SKM-1 (cell line): ENCODE data around the gene SEC11A.

Experiments
- DNase-seq: peaks from one replicate; lab custom pipeline; 2025; ENCODE audit not compliant: unreplicated experiment; lab: John Stamatoyannopoulos, UW

The SEC11A gene

DNA sequence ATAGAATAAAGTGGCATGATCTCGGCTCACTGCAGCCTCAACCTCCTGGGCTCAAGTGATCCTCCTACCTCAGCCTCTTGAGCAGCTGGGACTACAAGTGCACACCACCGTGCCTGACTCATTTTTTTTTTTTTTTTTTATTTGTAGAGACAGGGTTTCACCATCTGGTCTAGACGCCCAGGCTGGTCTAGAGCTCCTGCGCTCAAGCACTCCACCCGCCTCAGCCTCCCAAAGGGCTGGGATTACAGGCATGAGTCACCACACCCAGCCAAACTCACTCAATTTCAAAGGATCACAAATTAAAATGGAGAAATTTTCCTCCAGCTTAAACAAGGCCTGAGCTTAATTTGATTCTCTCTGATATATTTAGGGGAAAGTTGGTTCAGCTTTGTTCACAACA, 30.6 kb downstream of the SEC11A start:
- DNase-seq: no peak

DNA sequence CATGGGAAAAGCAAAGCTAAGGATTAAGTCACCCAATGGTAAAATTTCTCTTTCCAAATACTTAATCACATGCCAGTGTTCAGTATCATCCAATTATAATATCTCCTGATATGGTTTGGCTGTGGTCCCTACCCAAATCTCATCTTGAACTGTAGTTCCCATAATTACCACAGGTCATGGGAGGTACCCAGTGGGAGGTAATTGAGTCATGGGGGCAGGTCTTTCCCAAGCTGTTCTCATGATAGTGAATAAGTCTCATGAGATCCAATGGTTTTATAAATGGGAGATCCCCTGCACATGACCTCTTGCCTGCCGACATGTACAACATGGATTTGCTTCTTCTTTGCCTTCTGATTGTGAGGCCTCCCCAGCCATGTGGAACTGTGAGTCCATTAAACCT, 31.8 kb downstream of the SEC11A start:
- no peak for DNase-seq

DNA sequence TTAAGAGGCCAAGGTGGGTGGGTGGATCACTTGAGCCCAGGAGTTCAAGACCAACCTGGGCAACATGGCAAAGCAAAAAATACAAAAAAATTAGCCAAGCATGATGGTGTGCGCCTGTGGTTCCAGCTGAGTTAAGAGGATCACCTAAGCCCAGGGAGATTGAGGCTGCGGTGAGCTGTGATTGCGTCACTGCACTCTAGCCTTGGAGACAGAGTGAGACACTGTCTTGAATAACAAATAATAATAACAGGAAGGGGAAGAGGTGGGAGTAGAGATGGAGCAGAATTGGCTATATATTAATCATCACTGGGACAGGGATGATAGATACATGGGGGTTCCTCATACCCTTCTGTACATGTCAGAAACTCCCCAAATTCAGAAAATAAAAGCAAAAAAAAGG, 34.1 kb downstream of the SEC11A start:
- no peak for DNase-seq

DNA sequence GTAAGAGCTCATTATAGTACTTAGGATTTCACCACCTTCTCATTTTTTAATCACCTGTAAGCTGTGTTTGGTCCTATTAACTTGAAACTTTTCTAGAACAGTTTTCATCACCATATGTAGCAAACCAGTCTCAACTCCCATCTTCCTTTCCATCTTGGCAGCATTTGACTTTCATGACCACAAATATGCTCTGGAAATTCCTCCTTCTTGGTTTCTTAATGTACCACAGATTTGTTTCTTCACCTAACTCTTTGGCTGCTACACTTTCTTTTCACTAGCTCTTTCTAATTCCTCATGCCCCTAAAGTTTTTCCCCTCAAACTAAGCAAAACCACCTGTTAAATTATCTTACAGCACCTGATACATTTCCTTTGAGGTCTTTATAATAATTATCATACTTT, 44.7 kb downstream of the SEC11A start:
- DNase-seq: no peak

DNA sequence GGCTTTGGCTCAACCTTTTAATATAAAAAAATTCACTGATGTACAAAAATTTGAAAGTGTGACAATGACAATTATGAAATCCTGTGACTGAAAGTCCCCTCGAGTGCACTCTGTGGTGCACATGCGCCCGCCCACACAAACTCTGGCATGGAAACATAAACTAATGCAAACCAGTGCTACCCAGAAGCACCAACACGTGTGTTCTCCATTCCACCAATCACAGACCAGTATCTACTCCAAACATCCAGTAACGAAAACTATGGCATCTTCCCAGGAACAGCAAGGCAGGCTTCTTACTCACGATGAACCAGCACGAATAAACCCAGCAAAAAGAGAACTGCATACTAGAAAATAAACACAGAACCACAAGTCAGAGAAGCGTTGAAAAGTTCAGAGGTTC, 46.2 kb downstream of the SEC11A start:
- DNase-seq: no peak

DNA sequence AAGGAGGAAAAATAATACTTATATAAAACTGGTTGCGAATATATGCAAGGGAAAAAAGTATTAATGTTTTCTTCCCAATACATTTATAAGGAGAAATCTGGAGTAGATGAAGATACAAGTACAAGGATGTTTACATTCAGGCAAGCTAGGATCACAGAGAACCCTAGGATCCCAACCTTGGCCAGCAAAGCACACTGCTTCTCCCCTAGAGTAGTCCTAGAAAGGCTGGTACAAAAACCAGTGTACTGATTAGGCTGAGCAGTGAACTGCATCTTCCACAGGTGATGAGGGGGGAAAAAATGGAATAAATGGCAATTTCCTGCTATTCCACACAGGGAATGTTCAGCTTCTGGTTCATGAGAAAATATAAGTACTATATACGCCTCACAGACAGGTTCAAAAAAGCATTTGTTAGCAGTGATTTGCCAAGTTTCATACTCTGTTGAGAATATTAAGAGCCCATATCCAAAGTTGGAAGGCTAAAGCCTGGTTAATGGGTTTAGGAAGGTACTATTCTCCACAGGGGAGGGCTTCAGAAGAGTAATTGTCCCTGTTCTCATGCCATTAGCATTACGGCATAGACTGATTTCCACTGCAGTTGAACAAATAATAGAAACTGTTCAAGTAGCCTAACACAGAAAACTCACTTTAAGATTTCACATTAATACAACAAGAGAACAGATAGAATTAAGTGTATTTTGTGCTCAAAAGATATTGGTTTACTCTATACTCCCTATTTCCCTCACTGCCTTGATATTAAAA, 47.5 kb downstream of the SEC11A start:
- DNase-seq: no peak

DNA sequence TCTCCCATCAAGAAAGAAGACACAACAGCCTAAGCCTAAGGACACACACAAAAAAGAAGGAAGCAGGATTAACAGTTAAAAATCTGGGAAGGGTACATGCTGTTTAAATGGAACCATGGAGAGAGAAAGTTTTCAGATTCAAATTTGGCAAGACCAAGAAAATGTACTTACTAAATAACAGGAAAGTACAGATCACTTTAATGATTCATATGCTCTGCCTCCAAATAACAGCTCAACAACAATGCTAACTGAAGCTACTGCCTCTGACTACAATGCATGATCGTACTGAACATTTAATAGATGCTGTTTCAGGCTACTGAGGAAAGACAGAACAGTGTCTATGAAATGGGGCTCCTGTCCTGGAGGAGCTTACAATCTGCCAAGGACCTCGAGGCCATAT, 49.6 kb downstream of the SEC11A start:
- no peak for DNase-seq

DNA sequence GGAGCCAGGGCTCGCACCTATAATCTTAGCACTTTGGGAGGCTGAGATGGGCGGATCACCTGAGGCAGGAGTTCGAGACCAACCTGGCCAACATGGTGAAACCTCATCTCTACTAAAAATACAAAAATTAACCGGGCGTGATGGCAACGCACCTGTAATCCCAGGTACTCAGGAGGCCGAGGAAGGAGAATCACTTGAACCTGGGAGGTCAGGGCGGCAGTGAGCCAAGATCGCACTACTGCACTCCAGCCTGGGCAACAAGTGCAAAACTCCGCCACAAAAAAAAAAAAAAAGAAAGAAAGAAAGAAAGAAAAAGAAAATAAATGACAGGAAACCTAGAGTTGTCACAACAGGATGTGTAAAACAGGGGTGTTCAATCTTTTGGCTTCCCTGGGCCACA, 54.9 kb downstream of the SEC11A start:
- no peak for DNase-seq

DNA sequence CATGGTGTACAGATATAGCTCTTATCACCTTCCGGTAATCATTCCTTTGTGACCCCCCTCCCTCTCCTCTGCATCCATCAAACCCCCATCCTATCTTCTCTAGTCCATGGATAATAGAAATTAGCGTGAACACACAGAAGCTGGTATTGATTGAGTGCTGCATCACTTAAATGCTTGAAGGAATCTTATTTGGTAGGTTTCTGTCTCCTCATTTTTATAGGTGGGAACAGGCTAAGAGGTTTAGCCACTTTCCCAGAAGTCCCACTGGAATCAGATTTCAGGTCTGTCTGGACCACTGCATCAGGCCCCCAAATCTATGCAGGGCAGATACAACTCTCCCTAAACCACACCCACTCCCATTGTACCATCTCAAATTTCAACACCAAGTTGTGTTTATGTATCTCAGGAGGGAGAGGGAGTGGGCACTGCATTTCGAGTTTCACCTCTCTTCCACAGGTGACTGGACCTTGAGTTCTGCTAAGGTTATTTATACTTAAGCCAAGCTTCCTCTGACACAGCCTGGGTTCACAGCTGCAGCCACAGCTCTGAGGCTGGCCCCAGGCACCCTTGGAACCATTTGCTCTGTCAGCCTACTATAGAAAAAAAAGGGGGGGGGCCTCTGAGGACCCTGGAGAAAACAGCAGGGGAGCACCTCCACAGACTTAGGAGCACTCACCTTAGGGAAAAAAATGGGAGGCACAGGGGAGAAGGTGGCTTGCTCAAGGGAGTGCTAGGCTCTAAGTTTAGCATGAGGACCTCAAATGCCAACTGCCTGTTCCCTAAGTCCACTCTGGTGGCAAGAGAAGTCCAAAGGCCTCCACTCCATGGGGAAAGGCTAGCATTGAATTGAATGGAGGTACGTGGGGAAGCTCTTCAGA, 55.8 kb downstream of the SEC11A start:
- DNase-seq: no peak

DNA sequence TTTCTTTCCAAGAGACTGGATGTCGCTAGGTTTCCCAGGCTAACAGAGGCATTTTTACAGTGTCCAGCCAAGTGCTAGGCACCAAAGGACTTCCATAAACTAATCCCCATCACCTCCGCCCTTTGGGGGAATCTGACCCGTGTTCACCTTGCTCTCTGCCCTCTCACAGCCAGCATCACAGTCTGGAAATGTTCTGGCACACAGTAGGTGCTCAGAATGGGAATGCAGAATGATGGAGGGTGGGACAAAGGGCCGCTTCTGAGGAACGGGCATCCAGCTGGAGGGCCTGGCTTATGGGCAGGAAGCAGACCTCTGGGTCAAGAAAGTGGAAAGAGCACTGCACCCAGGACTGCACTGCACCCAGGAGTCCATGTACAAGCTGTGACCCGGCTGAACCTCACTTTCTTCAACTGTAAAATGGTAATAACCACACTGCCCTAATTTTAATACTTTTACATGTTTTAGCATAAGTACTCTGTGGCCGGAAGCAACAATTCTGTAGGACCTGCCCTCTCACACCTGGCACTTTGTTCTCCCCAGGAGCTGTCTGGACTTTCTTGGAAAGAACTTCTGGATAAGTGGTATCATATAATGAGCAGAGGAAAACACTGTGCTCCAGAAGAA, 57.0 kb downstream of the SEC11A start:
- DNase-seq: no peak

DNA sequence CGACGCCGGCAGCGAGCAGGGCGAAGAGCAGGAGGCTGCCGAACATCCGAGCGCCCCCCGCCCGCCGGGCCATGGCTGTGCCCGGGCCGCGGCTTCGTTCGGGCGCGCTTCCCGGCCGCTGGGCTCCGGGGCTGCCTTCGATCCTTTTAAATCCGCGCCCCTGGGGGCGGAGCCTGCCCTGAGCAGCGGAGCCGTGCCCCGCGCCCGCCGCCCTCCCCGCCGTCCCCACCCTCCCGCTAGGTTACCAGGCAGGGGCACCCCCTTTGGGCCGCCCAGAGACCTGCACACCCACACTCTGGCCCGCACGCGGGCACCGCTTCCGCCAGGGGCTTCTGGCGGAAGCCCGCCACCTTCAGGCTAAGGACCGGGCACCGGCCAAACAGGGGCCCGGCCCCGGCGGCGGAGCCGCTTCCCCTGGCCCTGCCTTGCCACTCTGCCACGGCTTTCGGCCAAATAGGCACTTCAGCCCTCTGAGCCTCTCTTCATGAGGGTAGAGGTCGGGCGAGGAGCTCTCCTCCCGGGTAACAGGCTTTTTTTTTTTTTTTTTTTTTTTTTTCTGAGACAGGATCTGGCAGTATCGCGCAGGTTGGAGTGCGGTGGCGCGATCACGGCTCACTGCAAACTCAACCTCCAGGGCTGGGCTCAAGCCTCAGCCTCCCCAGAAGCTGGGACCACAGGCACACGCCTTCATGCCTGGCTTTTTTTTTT, 57.7 kb downstream of the SEC11A start, which contains the start of gene NMB:
Gene NMB (minus strand): TSS at position 120 of the 708 bp plus-strand sequence. CDS start 47 bp downstream, at position 73.
- DNase-seq: peak; percentile 71

DNA sequence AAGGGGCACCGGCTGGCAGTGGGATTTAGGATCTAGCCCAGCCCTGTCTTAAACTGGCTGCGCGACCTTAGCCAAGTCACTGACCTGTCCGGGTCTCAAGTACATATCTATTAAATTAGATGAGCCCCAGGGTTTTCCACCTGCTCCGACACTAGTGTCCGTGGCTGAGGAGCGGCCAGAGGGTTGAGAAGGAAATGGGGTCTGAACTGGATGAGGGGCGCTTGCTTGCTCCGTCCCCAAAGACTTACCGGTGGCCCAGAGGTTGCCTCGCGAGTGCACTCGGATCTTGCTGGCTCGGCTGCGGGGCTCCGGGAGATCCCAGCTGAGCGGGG, 58.2 kb downstream of the SEC11A start:
- no peak for DNase-seq

DNA sequence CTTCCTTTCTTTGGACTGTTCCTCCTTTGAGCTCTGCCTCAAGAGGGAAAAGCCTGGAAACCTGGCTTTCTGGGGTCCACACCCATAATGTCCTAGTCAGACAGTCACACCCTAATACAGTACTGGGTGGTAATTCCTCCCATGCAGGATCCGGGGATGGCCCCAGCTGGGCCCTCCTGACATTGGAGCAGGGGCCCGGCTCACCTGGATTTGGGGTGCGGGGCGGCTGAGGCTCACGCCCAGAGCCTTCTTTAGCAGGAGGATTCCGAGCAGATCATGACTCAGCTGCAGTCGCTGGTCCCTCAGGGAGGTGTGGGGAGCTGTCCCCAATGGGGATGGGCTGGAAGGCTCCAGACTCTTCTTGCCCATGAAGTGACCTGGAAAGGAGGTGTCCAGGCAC, 59.0 kb downstream of the SEC11A start:
- no peak for DNase-seq

DNA sequence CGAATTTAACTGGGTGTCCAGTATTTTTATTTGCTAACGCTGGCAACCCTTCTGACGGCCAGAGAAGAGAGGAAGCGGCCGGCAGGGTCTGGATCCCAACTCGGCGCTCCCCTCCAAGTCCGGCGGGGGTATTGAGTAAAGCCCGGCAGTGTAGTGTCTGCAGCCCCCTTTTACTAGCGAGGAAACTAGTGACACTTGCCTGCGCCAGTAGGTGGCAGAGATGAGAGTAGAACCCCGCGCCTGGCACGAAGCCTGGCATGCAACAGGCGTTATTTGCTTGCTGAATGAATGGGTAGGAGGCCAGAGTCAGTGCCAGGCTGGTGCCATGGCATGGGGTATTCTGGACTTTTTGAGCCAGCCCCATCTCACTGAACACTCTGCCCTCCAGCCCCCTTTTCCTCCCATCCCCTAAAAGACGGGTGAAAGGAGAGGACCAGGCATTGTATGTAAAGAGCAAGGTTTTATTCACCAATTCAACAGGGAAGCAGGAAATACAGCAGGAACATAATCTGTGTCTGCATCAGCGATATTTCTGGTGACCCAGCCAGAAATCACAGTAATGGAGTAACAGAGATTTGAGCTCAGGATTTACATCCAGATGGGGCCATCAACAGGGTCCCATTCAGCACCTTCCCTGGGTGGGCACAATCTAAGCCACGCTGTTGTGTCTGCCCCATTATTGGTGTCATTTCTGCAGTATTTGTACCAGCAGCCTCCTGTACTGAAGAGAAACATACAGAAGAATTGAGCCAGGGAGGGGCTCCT, 61.1 kb downstream of the SEC11A start:
- DNase-seq: peak; percentile 34

DNA sequence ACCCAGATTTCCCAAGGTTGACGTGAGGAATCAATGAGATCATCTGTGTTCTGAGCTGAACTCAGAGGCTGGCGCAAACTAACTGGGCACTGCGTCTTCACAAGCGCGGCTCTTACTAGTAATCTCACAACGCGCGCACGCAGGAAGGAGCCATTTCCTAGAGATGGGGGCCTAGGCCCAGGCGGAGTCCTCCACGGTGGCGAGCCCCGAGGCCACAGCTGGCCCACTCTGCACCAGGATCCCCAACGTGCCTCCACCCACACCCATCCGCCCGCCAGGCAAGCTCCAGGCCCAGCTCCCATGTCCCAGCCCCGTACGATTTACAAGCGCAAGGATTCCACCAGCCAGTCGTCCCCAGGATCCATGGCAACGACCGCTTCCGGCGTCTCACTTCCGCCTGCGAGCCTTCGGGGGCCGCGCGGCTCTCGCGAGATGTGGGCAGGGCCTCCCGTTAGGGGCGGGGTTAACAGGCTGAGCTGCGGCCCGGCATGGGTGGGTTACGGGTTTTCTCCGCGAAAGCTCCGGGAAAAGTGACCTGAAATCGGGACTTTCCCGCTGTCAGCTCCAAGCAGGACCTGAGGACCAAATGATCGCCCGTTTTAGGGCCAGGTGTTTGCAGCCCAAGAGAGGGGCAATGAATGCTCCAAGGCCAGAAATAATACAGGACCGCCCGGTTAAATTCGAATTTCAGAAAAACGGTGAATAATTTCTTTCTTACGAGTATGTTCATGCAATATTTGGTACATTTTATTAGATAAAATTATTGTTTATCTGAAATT, 61.8 kb downstream of the SEC11A start, which contains the start of gene WDR73:
Gene WDR73 (minus strand): TSS at position 374 of the 779 bp plus-strand sequence. CDS start 9 bp downstream, at position 365.
- peak; percentile 76 for DNase-seq

DNA sequence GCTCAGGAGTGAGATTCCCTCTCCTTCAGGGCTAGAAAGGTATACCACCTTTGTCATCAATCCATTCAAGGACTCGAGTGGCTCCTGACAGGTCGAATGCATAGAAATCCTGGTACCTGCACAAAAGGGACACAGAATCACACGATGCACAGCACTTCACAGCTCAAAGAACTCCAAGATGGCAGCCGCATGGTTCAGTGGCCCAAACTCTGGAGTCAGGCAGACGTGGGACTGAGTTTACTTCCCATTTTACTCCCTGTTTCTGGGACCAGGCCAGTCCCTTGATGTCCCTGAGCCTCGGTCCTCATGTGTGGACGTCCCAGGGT, 62.4 kb downstream of the SEC11A start:
- DNase-seq: no peak

DNA sequence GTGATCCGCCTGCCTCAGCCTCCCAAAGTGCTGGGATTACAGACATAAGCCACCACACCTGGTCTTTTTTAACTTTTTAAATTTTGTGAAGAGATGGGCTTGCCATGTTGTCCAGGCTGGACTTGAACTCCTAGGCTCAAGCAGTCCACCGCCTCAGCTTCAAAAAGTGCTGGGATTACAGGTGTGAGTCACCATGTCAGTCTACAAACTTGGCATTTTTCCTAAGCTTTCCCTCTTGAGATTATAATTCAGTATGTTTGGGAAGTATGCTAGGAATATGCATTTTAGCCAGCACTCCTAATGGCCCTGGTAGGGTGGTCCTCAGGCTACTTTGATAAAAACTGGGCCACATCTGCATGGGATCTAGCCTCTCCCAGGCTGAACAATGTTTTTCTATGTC, 66.2 kb downstream of the SEC11A start:
- DNase-seq: no peak

DNA sequence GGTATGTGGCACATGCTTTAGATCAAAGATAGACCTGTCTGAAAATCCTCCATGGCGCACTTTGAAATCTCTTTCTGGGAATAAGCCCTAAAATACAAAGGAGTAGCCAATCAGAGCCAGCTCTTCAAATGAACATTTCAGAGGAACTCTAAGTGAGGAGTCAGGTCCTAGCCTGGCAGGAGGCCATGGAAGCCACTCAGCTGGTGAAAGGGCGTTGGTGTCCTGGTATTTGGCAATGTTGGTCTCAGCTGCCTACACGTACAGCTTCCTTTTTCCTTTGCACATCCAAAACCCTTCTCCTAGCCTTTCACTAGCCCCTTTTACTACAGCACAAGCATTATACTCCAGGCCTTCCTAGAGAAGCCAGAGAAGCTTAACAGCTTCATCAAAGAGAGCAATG, 67.4 kb downstream of the SEC11A start:
- DNase-seq: no peak

DNA sequence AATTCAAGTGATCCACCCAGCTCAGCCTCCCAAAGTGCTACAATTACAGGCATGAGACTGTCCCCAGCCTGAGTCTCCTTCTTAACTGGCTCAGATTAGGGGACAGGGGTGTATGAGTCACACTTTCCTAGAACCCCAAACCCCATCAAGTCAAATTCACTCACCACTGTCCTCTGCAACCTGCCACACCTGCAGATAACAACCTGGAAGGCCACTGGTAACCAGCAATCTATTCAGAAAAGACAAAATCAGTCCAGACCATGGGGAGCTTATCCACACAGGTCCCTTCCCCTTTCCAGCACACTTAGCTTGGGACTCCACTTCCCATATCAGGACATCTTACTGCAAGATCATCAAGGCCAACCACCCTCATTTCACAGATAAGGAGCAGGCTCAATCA, 68.2 kb downstream of the SEC11A start:
- no peak for DNase-seq

DNA sequence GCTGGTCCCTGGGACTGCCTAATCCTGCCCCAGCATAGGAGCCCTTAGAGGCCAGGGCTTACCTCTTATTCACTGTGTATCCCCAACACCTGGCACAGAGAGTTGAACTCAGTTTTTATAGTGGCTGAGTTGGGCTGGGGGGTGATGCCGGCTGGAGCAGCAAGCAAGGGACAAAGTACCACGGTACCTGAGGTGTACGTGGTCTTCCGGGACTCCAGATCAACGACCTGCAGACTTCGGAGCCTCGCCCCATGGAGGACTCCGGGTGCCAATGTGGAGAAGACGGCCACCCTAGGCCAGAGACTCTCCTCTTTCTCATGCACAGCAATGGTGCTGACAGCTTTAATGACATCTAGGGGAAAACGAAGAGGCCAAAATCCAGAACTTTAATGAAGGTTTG, 69.9 kb downstream of the SEC11A start:
- DNase-seq: no peak
